CD4-positive, alpha-beta memory T cell (primary cell): ENCODE data around the gene SELENOS. TPM values are rescaled to one million over a fixed set of nuclear protein-coding genes. Genes with fewer than 3 reads are reported as not detected.
A peak's percentile ranks its signal among the peaks of the same experiment; 100 is the strongest.

Experiments
- CTCF ChIA-PET: fragments of 350-600 bp; sonication (Branson Sonifier 250); formaldehyde crosslinking; loops from one replicate; lab custom pipeline; 2021; ENCODE audit warnings: inconsistent platforms; ENCODE audit not compliant: partially characterized antibody; lab: Charles Lee
- POLR2A ChIA-PET: fragments of 350-600 bp; sonication (Branson Sonifier 250); formaldehyde crosslinking; loops from one replicate; lab custom pipeline; 2021; ENCODE audit not compliant: partially characterized antibody; lab: Charles Lee
- DNase-seq, 5 donors: peaks; one replicate each; pipeline versions ENCODE4 v3.0.0 to v3.0.0-alpha.2; 2020 to 2022; ENCODE audit warnings: mixed read lengths in 1 of 5
- H3K27ac ChIP-seq: one replicate; pipeline ENCODE4 v1.7.0; 2013; ENCODE audit warnings: low read depth, low read length
- H3K27me3 ChIP-seq: 2 replicates; pipeline ENCODE4 v1.7.0; 2013; ENCODE audit warnings: mild to moderate bottlenecking, low read length, moderate library complexity; ENCODE audit not compliant: insufficient read depth
- H3K36me3 ChIP-seq: 2 replicates; pipeline ENCODE4 v1.7.0; 2013; ENCODE audit warnings: mild to moderate bottlenecking, low read length, moderate library complexity; ENCODE audit not compliant: insufficient read depth
- H3K4me1 ChIP-seq: 2 replicates; pipeline ENCODE4 v1.7.0; 2013; ENCODE audit warnings: mild to moderate bottlenecking, low read length, moderate library complexity; ENCODE audit not compliant: insufficient read depth
- H3K4me3 ChIP-seq, 2 donors: one replicate each; pipeline ENCODE4 v1.7.0; 2013; ENCODE audit warnings: low read length in 2 of 2, mild to moderate bottlenecking in 1 of 2
- H3K9me3 ChIP-seq, 2 donors: one replicate each; pipeline ENCODE4 v1.7.0; 2013; ENCODE audit warnings: low read length in 2 of 2, control low read depth in 1 of 2; ENCODE audit not compliant: control insufficient read depth in 1 of 2
- H3K27ac Mint-ChIP-seq, 7 donors: one replicate each; pipeline ENCODE4 v1.8.0; 2020 to 2021; ENCODE audit warnings: mixed read lengths in 7 of 7, mild to moderate bottlenecking in 6 of 7, inconsistent platforms in 3 of 7, moderate library complexity in 3 of 7
- H3K27me3 Mint-ChIP-seq, 2 donors: one replicate each; pipeline ENCODE4 v1.8.0; 2020 to 2021; ENCODE audit warnings: mixed read lengths in 2 of 2
- H3K36me3 Mint-ChIP-seq, 2 donors: one replicate each; pipeline ENCODE4 v1.8.0; 2020 to 2021; ENCODE audit warnings: mixed read lengths in 2 of 2, inconsistent platforms in 1 of 2, mild to moderate bottlenecking in 1 of 2
- H3K4me1 Mint-ChIP-seq, 4 donors: one replicate each; pipeline ENCODE4 v1.8.0; 2020 to 2021; ENCODE audit warnings: mixed read lengths in 4 of 4, mild to moderate bottlenecking in 1 of 4
- H3K4me3 Mint-ChIP-seq, 8 donors: one replicate each; pipeline ENCODE4 v1.8.0; 2020 to 2021; ENCODE audit warnings: mixed read lengths in 8 of 8, mild to moderate bottlenecking in 7 of 8, moderate library complexity in 6 of 8, inconsistent platforms in 3 of 8
- H3K9me3 Mint-ChIP-seq, 8 donors: one replicate each; pipeline ENCODE4 v1.8.0; 2020 to 2021; ENCODE audit warnings: mixed read lengths in 8 of 8, mild to moderate bottlenecking in 5 of 8, inconsistent platforms in 3 of 8, moderate library complexity in 1 of 8
- intact Hi-C: fragments of 100-400 bp; cut with micrococcal nuclease; formaldehyde crosslinking; loops from one replicate; pipeline ENCODE4 v1.15.1; 2023
- polyA plus RNA-seq, 2 donors: library from polyadenylated mRNA; unstranded; fragments of 300-500 nt; fragmentation: Illumina TruSeq; gene quantifications; one replicate each; pipeline ENCODE4 v1.2.3, GENCODE V29; 2021
- total RNA-seq, 2 experiments: library from RNA; stranded (reverse); gene quantifications; one replicate each; pipeline ENCODE4 v1.2.3, GENCODE V29; 2021

SELENOS gene
- total and polyA plus RNA-seq, 4 experiments from 2014 or later = 49.1 to 112 (median 61.8) TPM

GRCh38 chr15:101266034-101266433 lies 11.3 kb downstream of the SELENOS start:
- POLR2A ChIA-PET = no interaction called here
- Mint-ChIP-seq H3K27ac (no peak overlapping the region), H3K36me3 (peaks cover 11 to 24% of the 10 kb centered on the region in 2 donors), H3K4me3 (no peak overlapping the region), H3K9me3 (no peaks in the 10 kb centered on the region), H3K4me1 (no peaks in the 10 kb centered on the region), H3K27me3 (peaks cover 0 to 3% of the 10 kb centered on the region in 2 donors)
- CTCF ChIA-PET = interaction anchor here (2.0 kb wide), 2 partner anchors 7 to 375 kb away, joined by 5 to 8 read pairs; no protein-coding TSS in a partner anchor
- no peak for DNase-seq
- intact Hi-C loops = no loop called here
- Histone ChIP-seq H3K4me1 (no peaks in the 10 kb centered on the region), H3K27me3 (no peaks in the 10 kb centered on the region), H3K9me3 (no peaks in the 10 kb centered on the region), H3K27ac (no peak overlapping the region), H3K36me3 (peaks cover 7% of the 10 kb centered on the region), H3K4me3 (no peak overlapping the region)

- Histone ChIP-seq H3K27ac (no peak overlapping the region), H3K4me3 (no peak overlapping the region), H3K36me3 (no peaks in the 10 kb centered on the region), H3K9me3 (no peaks in the 10 kb centered on the region), H3K27me3 (no peaks in the 10 kb centered on the region), H3K4me1 (no peaks in the 10 kb centered on the region)
- Mint-ChIP-seq H3K4me3 (no peak overlapping the region), H3K9me3 (no peaks in the 10 kb centered on the region), H3K27me3 (peaks cover 0 to 3% of the 10 kb centered on the region in 2 donors), H3K27ac (no peak overlapping the region), H3K4me1 (no peaks in the 10 kb centered on the region), H3K36me3 (peaks cover 6 to 16% of the 10 kb centered on the region in 2 donors)
- intact Hi-C loops = no loop called here
- ChIA-PET POLR2A (no interaction called here), CTCF (no interaction called here)
- DNase-seq = no peak
Observed at GRCh38 chr15:101264911-101265641, 12.2 kb downstream of the SELENOS start.

- POLR2A ChIA-PET = no interaction called here
- H3K9me3 ChIP-seq = no peaks in the 10 kb centered on the region
- no peak overlapping the region for H3K27ac ChIP-seq
- Mint-ChIP-seq H3K27me3 (peaks cover 0 to 6% of the 10 kb centered on the region in 2 donors), H3K27ac (no peak overlapping the region), H3K4me3 (no peak overlapping the region), H3K36me3 (peaks cover 0 to 5% of the 10 kb centered on the region in 2 donors), H3K9me3 (no peaks in the 10 kb centered on the region), H3K4me1 (no peaks in the 10 kb centered on the region)
- intact Hi-C loops = no loop called here
- DNase-seq = no peak
- H3K36me3 ChIP-seq = no peaks in the 10 kb centered on the region
- H3K4me3 ChIP-seq = no peak overlapping the region
- H3K4me1 ChIP-seq = no peaks in the 10 kb centered on the region
- H3K27me3 ChIP-seq = no peaks in the 10 kb centered on the region
- CTCF ChIA-PET = no interaction called here
Observed at GRCh38 chr15:101264011-101264410, 13.3 kb downstream of the SELENOS start.

- H3K4me3 ChIP-seq = no peak overlapping the region
- H3K27me3 ChIP-seq = no peaks in the 10 kb centered on the region
- peaks cover 0 to 6% of the 10 kb centered on the region in 2 donors for H3K27me3 Mint-ChIP-seq
- no peaks in the 10 kb centered on the region for H3K4me1 ChIP-seq
- H3K36me3 ChIP-seq = no peaks in the 10 kb centered on the region
- H3K9me3 Mint-ChIP-seq = no peaks in the 10 kb centered on the region
- ChIA-PET CTCF (interaction anchor here (1.0 to 3.9 kb wide), 5 partner anchors 169 to 254 kb away, joined by 3 to 12 read pairs (median 4); no protein-coding TSS in a partner anchor), POLR2A (interaction anchor here (0.6 kb wide), 1 partner anchor 11 kb away, joined by 3 read pairs; the partner anchor contains the start of gene CHSY1)
- no peak overlapping the region for H3K27ac Mint-ChIP-seq
- H3K4me3 Mint-ChIP-seq = no peak overlapping the region
- DNase-seq = no peak
- intact Hi-C loops = no loop called here
- no peaks in the 10 kb centered on the region for H3K9me3 ChIP-seq
- H3K4me1 Mint-ChIP-seq = peaks cover 0 to 3% (median 0%) of the 10 kb centered on the region in 4 donors
- H3K36me3 Mint-ChIP-seq = no peaks in the 10 kb centered on the region
- no peak overlapping the region for H3K27ac ChIP-seq
Observed at GRCh38 chr15:101262551-101262950, 14.7 kb downstream of the SELENOS start.

- DNase-seq = peak in 4 of 5 donors; percentile 49 to 61 (median 52)
- CTCF ChIA-PET = interaction anchor here (0.8 to 3.1 kb wide), 31 partner anchors 8 to 383 kb away, joined by 3 to 49 read pairs (median 5); partner anchors contain the start of gene SNRPA1
- H3K27ac Mint-ChIP-seq = peak overlapping the region in 1 of 7 donors; percentile 53
- Histone ChIP-seq H3K27me3 (no peaks in the 10 kb centered on the region), H3K27ac (no peak overlapping the region), H3K4me3 (no peak overlapping the region), H3K36me3 (no peaks in the 10 kb centered on the region), H3K4me1 (no peaks in the 10 kb centered on the region), H3K9me3 (no peaks in the 10 kb centered on the region)
- no peaks in the 10 kb centered on the region for H3K9me3 Mint-ChIP-seq
- H3K4me1 Mint-ChIP-seq = peaks cover 0 to 3% (median under 1%) of the 10 kb centered on the region in 4 donors
- intact Hi-C loops = loop anchor here (1.0 kb wide), 1 partner anchor 170 kb away; no protein-coding TSS in a partner anchor
- H3K4me3 Mint-ChIP-seq = no peak overlapping the region
- POLR2A ChIA-PET = interaction anchor here (0.7 to 1.2 kb wide), 2 partner anchors 131 to 250 kb away, joined by 3 read pairs; no protein-coding TSS in a partner anchor
- peaks cover 0 to 6% of the 10 kb centered on the region in 2 donors for H3K27me3 Mint-ChIP-seq
- H3K36me3 Mint-ChIP-seq = no peaks in the 10 kb centered on the region
Observed at GRCh38 chr15:101258238-101259144, 18.8 kb downstream of the SELENOS start.

GRCh38 chr15:101256757-101257156 lies 20.5 kb downstream of the SELENOS start:
- no peak overlapping the region for H3K4me3 ChIP-seq
- H3K9me3 ChIP-seq = no peaks in the 10 kb centered on the region
- intact Hi-C loops = loop anchor here (2.0 kb wide), 1 partner anchor 62 kb away; no protein-coding TSS in a partner anchor
- H3K36me3 ChIP-seq = no peaks in the 10 kb centered on the region
- Mint-ChIP-seq H3K27ac (no peak overlapping the region), H3K4me1 (peaks cover 6 to 10% (median 9%) of the 10 kb centered on the region in 4 donors), H3K27me3 (peaks cover 0 to 3% of the 10 kb centered on the region in 2 donors), H3K36me3 (peaks cover 0 to 5% of the 10 kb centered on the region in 2 donors), H3K9me3 (peaks cover 0 to 1% (median 0%) of the 10 kb centered on the region in 8 donors), H3K4me3 (peak overlapping the region in 1 of 8 donors; percentile 41)
- H3K27ac ChIP-seq = no peak overlapping the region
- H3K27me3 ChIP-seq = no peaks in the 10 kb centered on the region
- peak in 1 of 5 donors; percentile 16 for DNase-seq
- ChIA-PET POLR2A (no interaction called here), CTCF (interaction anchor here (1.2 to 3.1 kb wide), 10 partner anchors 10 to 245 kb away, joined by 3 to 49 read pairs (median 10); no protein-coding TSS in a partner anchor)
- peaks cover 9% of the 10 kb centered on the region for H3K4me1 ChIP-seq
